Progenitor cell of endocrine pancreas (in vitro differentiated cells): ENCODE results near the gene BCL2. TPM values are rescaled to one million over a fixed set of nuclear protein-coding genes. Genes with fewer than 3 reads are reported as not detected.

Experiments used
- DNase-seq: peaks from one replicate; pipeline ENCODE4 v3.0.0; 2021; ENCODE audit warnings: low spot score; ENCODE audit not compliant: unreplicated experiment
- H3K27ac Mint-ChIP-seq: 2 replicates; pipeline ENCODE4 v1.8.0; 2021; ENCODE audit warnings: mild to moderate bottlenecking, moderate library complexity, mixed read lengths
- H3K27me3 Mint-ChIP-seq: 2 replicates; pipeline ENCODE4 v1.8.0; 2021; ENCODE audit warnings: mixed read lengths
- H3K36me3 Mint-ChIP-seq: 2 replicates; pipeline ENCODE4 v1.8.0; 2022; ENCODE audit warnings: mixed read lengths; ENCODE audit not compliant: insufficient read depth
- H3K4me1 Mint-ChIP-seq: 2 replicates; pipeline ENCODE4 v1.8.0; 2021; ENCODE audit warnings: low read depth, mixed read lengths
- H3K4me3 Mint-ChIP-seq: 2 replicates; pipeline ENCODE4 v1.8.0; 2021; ENCODE audit warnings: low read depth, mild to moderate bottlenecking, moderate library complexity, mixed read lengths
- H3K9me3 Mint-ChIP-seq: 2 replicates; pipeline ENCODE4 v1.8.0; 2021; ENCODE audit warnings: low read depth, mixed read lengths
- total RNA-seq: library from RNA; stranded (reverse); gene quantifications from 2 replicates; pipeline ENCODE4 v1.2.1, GENCODE V29; 2021
- TF ChIP-seq, protein P1 (sequence below): fragments of 200-600 bp; sonication (generic); IDR thresholded peaks from one replicate; pipeline ENCODE4 v1.5.0; 2021; ENCODE audit warnings: antibody characterized with exemption, mild to moderate bottlenecking; ENCODE audit not compliant: unreplicated experiment

Gene BCL2
- total RNA-seq, 1 donor from 2014 or later, result 3.8 TPM

- peaks cover 20% of the 10 kb centered on the region for H3K36me3 Mint-ChIP-seq
- TF ChIP-seq, protein P1, sequence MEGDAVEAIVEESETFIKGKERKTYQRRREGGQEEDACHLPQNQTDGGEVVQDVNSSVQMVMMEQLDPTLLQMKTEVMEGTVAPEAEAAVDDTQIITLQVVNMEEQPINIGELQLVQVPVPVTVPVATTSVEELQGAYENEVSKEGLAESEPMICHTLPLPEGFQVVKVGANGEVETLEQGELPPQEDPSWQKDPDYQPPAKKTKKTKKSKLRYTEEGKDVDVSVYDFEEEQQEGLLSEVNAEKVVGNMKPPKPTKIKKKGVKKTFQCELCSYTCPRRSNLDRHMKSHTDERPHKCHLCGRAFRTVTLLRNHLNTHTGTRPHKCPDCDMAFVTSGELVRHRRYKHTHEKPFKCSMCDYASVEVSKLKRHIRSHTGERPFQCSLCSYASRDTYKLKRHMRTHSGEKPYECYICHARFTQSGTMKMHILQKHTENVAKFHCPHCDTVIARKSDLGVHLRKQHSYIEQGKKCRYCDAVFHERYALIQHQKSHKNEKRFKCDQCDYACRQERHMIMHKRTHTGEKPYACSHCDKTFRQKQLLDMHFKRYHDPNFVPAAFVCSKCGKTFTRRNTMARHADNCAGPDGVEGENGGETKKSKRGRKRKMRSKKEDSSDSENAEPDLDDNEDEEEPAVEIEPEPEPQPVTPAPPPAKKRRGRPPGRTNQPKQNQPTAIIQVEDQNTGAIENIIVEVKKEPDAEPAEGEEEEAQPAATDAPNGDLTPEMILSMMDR, result no peak
- no peaks in the 10 kb centered on the region for H3K4me1 Mint-ChIP-seq
- H3K9me3 Mint-ChIP-seq, result no peaks in the 10 kb centered on the region
- H3K27me3 Mint-ChIP-seq, result no peaks in the 10 kb centered on the region
- peak overlapping the region; percentile 55 for H3K27ac Mint-ChIP-seq
- no peak overlapping the region for H3K4me3 Mint-ChIP-seq
- DNase-seq, result no peak
These were observed 27.1 kb upstream of the BCL2 start for GRCh38 chr18:63346480-63347183.

GRCh38 chr18:63346031-63346430, 26.5 kb upstream of the BCL2 start:
- H3K27me3 Mint-ChIP-seq, result no peaks in the 10 kb centered on the region
- no peak overlapping the region for H3K27ac Mint-ChIP-seq
- H3K4me3 Mint-ChIP-seq, result no peak overlapping the region
- no peaks in the 10 kb centered on the region for H3K9me3 Mint-ChIP-seq
- H3K36me3 Mint-ChIP-seq, result peaks cover 22% of the 10 kb centered on the region
- no peak for DNase-seq
- TF ChIP-seq, protein P1, result no peak
- H3K4me1 Mint-ChIP-seq, result no peaks in the 10 kb centered on the region

DNA sequence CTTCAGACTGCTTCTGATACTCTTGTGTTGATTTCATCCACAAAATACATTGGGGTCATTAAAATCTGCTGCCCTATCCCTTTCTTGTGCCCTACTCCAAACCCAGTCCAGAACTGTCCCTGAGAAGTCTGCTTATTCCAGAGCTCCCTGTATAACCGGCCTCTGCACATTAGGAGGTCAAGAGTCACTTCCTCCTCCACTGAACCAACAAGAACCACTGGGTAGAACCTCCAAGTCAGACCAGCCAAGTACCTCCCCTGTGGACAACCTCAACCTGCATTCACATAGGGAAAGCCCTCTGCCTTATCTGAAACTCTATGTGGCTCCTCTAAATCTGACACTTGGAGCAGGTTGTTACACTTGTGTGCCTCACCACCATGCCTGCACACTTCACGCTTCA, 25.3 kb upstream of the BCL2 start:
- Mint-ChIP-seq H3K4me1 (no peaks in the 10 kb centered on the region), H3K36me3 (peaks cover 25% of the 10 kb centered on the region), H3K4me3 (no peak overlapping the region), H3K27ac (peak overlapping the region; percentile 35), H3K9me3 (no peaks in the 10 kb centered on the region), H3K27me3 (no peaks in the 10 kb centered on the region)
- DNase-seq, result no peak
- TF ChIP-seq, protein P1, result no peak

DNA sequence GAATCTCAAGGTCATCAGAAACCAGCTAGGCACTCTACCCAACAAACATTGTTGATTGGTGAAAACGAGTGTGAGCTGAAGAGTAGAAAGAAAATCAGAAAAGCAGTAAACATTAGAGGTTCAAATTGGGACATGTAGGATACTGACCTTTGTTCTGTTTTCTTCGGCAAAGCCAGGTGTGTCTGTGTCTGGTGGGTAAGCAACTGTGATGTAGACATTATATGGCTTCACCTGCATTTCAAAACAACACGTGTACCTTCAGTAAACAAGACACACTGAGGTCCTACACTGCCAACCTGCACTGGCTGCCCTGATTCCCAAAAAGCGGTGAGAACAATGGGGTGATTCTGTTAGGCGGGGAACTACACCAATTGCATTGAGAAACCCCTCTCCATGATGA, 24.7 kb upstream of the BCL2 start:
- Mint-ChIP-seq H3K36me3 (peaks cover 23% of the 10 kb centered on the region), H3K4me1 (no peaks in the 10 kb centered on the region), H3K9me3 (no peaks in the 10 kb centered on the region), H3K4me3 (no peak overlapping the region), H3K27ac (no peak overlapping the region), H3K27me3 (no peaks in the 10 kb centered on the region)
- DNase-seq, result no peak
- TF ChIP-seq, protein P1, result no peak

- peaks cover 28% of the 10 kb centered on the region for H3K36me3 Mint-ChIP-seq
These were observed 22.6 kb upstream of the BCL2 start for GRCh38 chr18:63342206-63342605.

More at GRCh38 chr18:63342206-63342605, 22.6 kb upstream of the BCL2 start:
- no peaks in the 10 kb centered on the region for H3K4me1 Mint-ChIP-seq
- no peaks in the 10 kb centered on the region for H3K9me3 Mint-ChIP-seq
- DNase-seq, result peak; percentile 13
- no peak overlapping the region for H3K27ac Mint-ChIP-seq
- H3K4me3 Mint-ChIP-seq, result no peak overlapping the region
- TF ChIP-seq, protein P1, result peak; percentile 63
- no peaks in the 10 kb centered on the region for H3K27me3 Mint-ChIP-seq
